Activated CD8-positive, alpha-beta memory T cell treated with anti-CD3 and anti-CD28 coated beads for 48 hours (primary cell): ENCODE data around the gene CSMD2.
"Not testable (repeated sequence)": the region's sequence is repeated elsewhere in the genome, so short reads cannot be mapped to it uniquely, and the experiment has no call there.

Experiments used
- DNase-seq, 3 experiments: peaks; one replicate each; pipeline ENCODE4 v3.0.0-alpha.2; 2020; ENCODE audit warnings: low read depth in 2 of 3, low spot score in 2 of 3

Gene CSMD2

DNA sequence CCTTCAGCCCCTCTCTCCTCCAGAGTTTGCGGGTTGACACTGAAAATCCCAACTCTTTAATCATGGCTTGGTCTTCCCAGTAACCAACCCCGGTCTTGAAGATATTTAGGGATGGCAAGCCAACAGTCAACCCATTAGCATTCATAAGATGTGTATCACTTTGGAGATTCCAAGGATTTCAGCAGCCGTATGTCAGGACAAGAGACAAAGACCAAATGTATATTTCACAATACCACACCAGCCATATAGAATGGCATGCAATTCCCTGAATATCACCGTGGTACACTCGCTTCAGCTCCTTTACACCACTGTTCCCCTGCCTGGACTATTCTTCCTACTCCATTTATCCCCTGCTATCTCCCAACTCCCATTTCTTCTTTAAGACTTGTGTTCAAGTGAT, 109.2 kb downstream of the CSMD2 start:
- no peak for DNase-seq

DNA sequence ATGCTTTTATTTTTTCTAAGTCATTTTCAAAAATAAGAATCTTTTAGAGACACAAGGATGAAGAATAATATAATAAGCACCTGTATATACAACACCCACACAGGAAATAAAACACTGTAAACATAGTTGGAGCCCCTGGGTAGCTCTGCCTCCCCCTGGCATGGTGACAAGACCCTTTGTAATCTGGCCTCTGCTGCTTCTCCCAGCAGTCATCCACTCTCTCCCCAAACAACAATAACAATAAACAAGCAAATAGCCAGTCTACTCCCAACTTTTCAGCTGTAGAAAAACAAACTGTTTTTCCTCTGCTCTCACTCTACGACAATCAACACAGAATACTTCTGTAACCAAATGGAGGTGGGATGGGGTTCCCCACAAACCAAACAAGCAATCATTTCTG, 110.1 kb downstream of the CSMD2 start:
- DNase-seq = no peak

DNA sequence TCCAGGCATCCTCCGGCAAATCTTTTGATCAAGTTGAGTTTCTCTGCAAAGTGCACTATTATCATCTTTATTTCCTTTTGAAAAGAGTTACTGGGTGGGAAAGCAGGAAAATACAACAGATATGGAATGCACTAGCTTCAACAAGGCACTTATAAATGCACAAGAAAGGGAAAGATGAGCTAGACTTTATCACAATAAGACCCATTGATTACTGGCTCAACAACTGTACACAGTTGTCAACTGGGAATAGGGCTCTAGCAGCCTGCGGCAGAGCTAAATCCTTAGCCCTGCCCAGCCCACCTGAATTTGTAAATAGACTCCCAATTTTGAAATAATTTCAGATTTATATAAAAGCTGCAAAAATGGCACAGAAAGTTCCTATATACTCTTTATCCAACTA, 111.4 kb downstream of the CSMD2 start:
- DNase-seq = no peak

DNA sequence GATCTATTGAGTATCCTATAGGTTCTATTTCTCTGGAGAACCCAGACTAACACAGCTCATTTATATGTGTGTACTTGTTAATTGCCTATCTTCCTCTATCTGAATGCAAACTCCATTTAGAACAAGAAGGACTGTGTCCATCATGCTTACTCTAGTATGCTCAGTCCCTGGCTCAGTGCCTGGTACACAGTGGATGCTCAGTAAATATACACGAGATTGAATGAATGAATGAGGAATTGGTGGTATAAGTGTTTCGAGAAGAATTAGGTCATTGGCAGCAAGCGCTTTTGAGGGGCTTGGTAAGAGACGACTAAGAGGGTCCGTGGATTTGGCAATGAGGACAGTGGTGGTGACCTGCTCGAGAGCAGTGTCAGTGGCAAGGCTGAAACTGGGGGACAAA, 112.5 kb downstream of the CSMD2 start:
- no peak for DNase-seq

DNA sequence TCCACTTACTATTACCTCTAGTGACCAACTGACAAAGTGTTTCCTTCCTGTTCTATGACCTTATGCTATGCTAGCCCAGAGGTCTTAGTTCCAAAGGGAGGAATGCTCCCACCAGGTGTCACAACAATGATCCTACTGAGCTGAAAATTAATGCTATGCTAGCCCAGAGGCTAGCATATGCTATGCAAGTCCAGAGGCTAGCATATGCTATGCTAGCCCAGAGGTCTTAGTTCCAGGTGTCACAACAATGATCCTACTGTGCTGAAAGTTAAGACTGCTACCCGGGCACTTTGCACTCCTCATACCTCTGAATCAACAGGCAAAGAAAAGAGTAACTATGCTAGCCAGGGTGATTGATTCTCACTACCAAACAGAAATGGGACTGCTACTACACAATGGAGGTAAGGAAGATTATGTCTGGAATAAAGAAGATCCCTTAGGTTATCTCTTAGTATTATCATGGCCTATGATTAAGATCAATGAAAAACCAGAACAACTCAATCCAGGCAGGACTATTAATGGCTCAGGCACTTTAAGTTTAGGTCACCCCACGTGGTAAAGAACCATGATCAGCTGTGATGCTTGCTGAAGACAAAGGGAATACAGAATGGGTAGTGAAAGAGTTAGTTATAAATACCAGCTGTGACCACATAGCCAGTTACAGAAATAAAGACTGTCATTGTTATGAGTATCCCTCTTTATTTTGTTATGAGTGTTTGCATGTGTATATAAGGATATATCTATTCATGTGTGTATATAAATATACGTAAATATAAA, 114.1 kb downstream of the CSMD2 start:
- no peak for DNase-seq

DNA sequence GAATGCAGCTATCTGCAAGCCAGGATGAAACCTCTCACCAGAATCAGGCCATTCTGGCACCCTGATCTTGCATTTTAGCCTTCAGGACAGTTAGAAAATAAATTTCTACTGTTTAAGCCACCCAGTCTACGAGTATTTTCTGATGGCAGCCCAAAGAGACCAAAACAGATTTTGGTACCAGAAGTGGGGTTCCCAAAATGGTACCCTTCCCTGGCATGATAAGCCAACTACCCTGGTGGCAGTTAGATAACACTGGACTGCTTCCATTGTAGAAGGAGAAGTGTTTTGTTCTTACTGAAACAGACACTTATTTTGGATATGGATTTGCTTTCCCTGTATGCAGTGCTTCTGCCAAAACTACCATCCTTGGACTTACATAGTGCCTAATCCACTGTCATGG, 115.0 kb downstream of the CSMD2 start:
- DNase-seq = no peak

DNA sequence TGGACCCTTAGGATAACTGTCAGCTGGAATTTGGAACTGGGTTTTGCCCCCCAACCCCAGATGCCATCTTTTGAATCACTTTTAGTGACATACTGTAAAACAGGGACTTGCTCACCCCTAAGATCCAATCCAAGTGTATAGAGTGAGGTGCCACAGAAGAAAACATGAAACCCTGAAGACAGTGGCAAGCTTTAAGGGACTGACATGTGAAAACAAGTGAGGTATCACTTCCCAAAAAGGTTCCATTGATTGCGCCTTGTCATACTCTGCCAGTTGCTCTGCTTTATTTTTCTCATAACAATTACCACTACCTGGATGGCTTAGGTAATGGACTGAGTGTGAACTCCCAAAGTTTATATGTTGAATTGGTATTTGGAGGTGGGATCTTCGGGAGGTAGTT, 115.6 kb downstream of the CSMD2 start:
- no peak for DNase-seq

DNA sequence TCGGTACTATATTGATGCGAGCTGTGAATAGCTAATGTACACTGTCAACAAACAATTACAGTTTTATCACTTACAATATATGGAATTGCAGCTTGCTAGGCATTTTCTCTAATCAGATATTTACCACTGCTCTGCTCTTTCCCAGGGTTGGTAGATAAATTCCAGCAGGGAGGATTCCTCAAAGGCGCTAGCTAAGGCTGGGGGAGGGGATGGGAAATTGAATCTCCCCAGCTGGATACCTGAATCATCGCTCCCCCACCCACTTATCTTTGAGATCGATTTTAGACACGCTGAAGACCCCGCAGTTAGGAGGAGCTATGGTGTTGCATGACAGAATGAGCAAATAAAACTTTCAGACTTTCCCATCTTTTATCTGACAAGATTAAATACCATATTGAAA, 127.2 kb downstream of the CSMD2 start:
- DNase-seq = no peak

DNA sequence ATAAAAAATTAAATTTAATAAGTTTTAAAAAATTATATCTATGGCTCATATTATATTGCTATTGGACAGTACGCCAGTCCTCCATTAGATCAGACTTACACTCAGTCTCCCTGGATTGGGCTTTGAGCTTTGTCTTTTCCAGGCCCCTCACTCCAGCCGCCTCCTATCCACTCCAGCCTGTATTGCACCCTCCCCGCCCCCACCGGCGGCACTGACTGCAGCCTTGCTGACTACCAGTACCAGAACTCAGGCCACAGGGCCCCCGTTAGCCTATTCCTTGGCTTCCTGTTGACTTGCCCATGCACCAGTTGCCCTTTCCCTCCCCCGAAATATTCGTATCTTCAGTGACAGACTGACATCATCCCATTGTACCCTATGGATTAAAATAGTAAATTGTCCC, 127.9 kb downstream of the CSMD2 start:
- no peak for DNase-seq

DNA sequence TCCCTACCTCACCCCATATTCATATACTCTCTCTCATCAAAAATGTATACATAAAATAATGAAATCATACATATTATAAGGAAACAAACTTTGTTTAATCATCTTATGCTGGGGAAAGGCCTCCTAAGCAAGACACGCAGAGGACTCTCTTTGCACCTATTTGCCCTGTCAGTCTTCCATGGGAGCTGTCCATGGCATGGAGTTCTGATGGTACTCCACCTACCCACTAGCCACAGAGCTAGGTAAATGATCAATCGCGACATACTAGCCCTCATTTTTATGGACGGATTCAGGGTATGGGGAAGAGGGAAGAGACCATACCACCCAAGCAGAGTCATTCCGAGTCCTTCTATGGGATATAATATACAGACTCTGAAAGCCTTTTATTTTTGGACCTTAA, 131.0 kb downstream of the CSMD2 start:
- no peak for DNase-seq

DNA sequence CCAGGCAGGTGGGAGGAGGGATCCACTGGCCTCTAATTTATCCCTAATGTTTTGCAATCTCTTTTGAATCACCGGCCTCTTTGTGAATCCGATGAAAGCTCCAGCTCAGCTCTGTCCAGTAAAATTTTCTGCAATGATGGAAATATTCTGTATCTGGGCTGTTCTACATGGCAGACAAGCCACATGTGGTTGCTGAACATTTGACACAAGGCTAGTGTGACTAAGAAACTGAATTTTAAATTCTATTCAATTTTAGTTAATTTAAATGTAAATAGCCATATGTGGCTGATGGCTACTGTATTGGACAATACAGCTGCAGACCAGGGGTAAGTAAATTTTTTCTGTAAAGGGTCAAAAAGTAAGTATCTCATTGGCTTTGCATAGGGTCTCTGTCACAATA, 135.1 kb downstream of the CSMD2 start:
- no peak for DNase-seq

DNA sequence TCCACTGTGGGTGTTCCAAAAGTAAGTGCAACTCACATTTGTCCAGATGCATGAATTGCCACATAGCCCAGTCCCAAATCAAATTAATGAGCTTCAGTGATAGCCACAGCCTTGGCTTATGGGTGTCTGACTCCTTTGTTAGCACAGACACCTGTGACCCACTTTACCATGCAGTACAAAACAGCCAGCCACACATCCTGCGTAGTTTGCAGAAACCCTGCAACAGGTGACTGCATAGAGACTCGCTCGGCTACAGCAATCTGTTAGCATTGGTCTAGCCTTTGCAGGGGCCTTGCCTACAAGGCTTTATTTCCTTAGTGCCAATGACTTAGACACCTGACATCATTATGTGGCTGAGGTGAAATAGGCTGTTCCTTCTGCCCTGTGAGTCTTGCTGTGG, 135.5 kb downstream of the CSMD2 start:
- DNase-seq = no peak

DNA sequence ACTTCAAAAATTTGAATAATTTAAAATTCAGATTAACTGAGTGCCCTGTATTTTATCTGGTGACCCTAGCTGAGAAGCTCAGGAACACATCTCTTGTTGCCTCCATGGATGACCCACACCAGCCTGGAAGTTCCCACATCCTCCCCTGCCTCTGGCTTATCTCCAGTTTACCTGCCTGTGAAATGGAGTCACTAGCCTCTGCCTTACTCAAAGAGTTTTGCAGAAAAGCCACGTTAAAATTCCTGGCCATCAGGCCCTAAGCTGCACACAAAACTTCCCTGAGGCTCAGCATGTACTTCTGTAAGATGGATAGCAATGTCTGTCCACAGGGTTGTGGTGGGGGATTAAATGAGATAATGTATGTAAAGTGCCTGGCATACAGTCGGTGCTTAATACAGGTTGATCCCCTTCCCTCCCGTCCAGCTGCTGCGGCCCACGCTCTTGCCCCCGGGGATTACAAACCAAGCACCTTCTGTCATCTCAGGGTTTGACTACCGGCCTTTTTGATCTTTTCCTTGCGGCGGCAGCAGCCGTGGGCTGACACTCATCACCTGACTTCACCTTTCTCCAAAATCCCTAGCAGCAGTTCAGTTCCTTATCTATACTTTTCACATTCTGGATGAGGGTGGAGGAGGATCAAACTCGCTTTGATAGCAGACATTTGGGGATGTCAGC, 136.5 kb downstream of the CSMD2 start:
- no peak for DNase-seq

DNA sequence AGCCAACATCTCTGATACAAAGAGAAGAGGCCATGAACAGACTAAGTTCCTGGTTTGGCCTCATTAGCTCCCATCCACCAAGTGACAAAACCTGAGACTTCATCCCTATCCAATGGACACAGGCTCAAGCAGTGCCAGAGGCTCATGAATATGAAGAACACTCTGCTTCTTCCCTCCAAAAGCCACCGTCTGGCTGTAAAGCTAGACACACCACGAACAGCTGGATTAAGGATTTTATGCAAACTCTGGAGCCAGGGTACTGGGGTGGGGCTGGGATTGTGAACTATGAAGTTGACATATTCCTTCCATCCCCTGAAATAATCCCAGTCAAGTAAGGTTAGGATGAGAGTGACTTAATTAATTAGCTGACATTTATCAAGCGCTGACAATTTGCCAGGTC, 139.4 kb downstream of the CSMD2 start:
- no peak for DNase-seq

DNA sequence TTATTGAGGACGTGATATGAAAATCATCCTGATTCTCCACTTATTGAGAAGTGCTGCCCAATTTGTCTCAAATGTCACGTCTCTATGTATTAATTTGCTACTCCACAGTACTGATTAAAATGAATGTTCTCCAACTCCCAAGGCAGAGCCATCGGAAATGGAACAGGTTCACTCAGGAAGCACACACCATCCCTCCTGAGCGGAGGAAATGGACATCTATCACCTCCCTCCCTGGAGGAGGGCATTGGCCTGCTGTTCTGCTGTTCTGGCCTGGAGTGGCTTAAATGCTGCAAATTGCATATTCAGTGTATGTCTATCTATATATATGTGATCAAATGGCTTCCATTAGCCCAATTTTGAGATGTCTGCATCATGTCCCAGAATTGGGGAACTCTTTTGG, 140.5 kb downstream of the CSMD2 start:
- DNase-seq = no peak

DNA sequence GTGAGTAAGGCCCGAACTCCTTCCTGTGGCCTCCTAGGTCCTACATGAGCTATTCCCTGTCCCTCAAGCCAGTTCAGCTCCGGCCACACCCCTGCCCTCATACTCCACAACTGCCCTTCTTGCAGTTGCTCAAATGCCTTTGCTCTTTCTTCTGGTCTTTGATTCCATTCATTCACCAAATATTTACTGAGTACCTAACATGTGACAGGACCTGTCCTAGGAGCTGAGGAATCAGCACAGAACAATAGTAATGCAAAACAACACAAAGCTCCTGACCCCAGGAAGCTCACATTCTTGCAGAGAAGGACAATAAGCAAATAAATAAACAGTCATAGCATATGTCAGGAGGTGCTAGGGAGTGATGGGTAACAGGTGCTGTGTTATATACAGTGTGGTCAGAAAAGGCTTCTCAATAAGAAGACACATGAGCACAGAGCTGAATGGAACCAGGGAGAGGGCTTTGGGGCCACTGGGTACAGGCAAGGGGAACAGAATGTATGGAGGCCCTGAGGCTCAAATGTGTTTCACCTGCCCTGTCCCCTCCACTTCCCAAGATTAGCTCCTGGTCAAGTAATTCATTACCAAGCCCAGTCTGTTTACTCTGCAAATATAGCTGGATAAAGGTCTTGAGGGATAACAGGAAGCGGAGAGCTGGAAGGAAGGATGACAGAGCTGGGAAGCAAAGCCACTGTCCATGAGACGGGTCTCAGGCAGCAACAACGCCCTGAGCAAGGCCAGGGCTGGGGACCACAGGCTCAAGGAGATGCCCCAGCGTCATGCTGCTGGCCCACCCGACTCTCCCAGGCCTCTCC, 145.1 kb downstream of the CSMD2 start:
- DNase-seq = no peak

DNA sequence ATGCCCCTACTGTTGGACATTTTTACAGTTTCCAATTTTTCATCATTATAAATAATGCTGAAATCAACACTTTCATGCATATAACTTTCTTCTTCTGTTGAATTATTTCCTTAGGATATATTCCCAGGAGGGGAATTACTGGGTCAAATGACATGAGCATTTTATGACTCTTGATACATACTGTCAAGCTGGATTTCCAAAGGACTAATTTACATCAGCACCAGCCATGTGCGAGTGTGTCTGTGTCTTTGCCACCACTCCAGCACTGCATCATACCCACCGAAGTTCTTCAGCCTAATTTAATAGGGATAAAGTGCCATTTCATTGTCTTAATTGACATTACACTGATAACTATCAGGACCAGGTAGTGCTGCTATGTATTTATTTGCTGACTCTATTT, 146.7 kb downstream of the CSMD2 start:
- DNase-seq = no peak

DNA sequence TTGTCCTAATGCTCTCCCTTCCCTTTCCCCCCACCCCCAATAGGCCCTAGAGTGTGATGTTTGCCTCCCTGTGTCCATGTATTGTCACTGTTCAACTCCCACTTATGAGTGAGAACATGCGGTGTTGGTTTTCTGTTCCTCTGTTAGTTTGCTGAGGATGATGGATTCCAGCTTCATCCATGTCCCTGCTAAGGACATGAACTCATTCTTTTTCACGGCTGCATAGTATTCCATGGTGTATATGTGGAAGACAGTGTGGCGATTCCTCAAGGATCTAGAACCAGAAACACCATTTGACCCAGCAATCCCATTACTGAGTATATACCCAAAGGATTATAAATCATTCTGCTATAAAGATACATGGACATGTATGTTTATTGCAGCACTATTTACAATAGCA, 148.7 kb downstream of the CSMD2 start:
- not testable (repeated sequence) for DNase-seq

DNA sequence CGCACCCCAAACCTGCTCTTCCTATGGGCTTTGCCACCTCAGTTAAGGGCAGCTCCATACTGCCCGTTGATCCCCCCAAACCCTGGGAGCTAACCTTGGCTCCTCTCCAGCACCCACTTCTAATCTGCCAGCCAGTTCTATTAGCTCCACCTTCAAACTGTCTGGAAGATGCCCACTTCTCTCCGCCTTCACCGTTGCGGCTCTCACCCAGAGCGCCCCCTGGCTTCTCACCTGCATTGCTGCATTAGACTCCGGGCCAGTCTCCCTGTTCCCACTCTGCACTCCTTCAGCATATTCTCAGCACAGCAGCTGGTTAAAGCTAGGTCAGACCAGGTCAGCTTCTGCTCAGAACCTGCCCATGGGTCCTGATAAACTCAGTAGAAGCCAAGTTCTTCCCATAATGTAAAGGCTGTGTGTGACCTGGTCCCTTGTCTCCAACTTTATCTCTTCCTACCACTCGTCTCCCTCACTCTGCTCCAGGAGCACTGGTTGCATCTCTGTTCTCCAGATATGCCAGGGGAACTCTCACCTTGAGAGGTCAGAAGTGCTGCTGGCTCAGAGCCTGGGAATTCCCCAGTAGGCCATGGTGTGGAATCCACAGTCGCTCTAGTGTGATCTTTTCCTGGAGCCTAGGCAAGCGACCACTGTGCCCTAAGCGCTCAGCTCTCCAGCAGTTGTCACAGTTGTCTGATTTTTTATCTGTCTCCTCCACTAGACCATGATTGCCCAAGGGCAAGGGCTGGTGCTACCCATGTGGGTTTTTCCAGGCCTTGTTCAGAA, 150.9 kb downstream of the CSMD2 start:
- DNase-seq = no peak

DNA sequence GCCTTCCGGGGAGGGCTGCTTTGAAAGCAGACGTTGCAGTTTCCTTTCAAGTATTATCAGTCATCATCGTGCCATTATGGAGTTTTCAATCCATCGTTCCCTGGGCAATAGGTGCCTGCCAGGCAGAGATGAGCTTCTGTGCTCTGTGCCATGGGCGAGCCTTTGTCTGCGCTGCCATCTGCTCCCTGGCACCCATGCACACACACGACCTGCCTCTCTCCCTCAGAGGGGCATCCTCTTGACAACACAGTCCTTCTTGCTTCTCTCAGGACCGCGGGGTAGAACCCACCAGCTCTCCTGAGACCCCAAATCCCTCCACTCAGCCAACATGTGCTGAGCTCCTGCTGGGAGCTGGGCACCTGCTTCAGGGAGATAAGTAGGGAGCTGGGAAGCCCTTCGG, 151.9 kb downstream of the CSMD2 start:
- DNase-seq = no peak

DNA sequence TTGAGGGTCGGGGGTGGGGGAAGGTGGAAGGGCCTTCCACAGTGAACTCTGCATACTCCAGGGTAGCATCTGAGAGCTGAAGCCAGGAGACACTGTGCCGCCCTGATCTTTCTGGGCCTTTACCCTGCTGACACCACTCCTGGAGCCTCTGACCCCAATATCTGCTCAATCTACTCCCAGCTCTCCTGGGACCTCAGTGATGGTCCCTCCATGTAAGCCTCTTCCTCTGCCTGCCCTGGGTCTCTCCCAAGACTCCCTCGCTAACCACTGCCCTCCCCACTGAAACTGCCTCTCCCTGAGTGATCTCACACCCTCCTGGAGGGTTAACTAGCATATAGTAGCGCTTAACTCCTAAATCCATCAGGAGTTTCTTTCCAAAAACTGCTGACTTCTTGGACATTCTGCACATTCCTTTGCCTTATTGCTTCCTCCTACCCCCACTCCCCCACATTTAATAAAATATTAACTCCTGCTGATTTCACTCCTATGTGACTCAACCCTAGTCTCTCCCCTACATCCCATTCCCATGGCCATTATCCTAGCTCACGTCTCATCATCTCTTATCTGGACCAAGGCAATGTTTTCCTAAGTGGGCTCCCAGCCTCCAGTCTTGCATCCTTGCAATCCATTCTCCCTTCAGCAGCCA, 155.6 kb downstream of the CSMD2 start:
- DNase-seq = no peak
